DMS79 treated with DMSO at 0.1 percent for 48 hours (cell line): ENCODE results near the gene TIMM10.

ENCODE experiments used
- DNase-seq: peaks from one replicate; lab custom pipeline; 2025; lab: John Stamatoyannopoulos, UW

TIMM10 gene

GRCh38 chr11:57502376-57502775, 28.2 kb downstream of the TIMM10 start:
- no peak for DNase-seq

GRCh38 chr11:57501953-57502352, 28.6 kb downstream of the TIMM10 start:
- DNase-seq = no peak

- no peak for DNase-seq
Observed at GRCh38 chr11:57500926-57501325, 29.6 kb downstream of the TIMM10 start.

- DNase-seq = no peak
Observed at GRCh38 chr11:57500515-57500914, 30.0 kb downstream of the TIMM10 start.

- no peak for DNase-seq
Observed at GRCh38 chr11:57499983-57500461, 30.5 kb downstream of the TIMM10 start.

GRCh38 chr11:57499413-57499982, 31.1 kb downstream of the TIMM10 start:
- peak; percentile 89 for DNase-seq

- no peak for DNase-seq
Observed at GRCh38 chr11:57498540-57498939, 32.0 kb downstream of the TIMM10 start.

- DNase-seq = no peak
Observed at GRCh38 chr11:57497303-57498247, 33.0 kb downstream of the TIMM10 start.

- DNase-seq = no peak
Observed at GRCh38 chr11:57496109-57496820, 34.3 kb downstream of the TIMM10 start.

- DNase-seq = peak; percentile 26
Observed at GRCh38 chr11:57493507-57494503, 36.7 kb downstream of the TIMM10 start.

GRCh38 chr11:57491371-57492061, 39.0 kb downstream of the TIMM10 start:
- no peak for DNase-seq

- DNase-seq = no peak
Observed at GRCh38 chr11:57490456-57491248, 39.9 kb downstream of the TIMM10 start.

GRCh38 chr11:57487920-57488659, 42.5 kb downstream of the TIMM10 start:
- no peak for DNase-seq

GRCh38 chr11:57487021-57487778, 43.4 kb downstream of the TIMM10 start:
- DNase-seq = no peak

- no peak for DNase-seq
Observed at GRCh38 chr11:57485217-57485990, 45.1 kb downstream of the TIMM10 start.

GRCh38 chr11:57484141-57484710, 46.3 kb downstream of the TIMM10 start:
- DNase-seq = no peak

GRCh38 chr11:57483562-57483918, 47.0 kb downstream of the TIMM10 start:
- no peak for DNase-seq
